Fibroblast of lung (primary cell): ENCODE data around the gene PDC. TPM values are rescaled to one million over a fixed set of nuclear protein-coding genes. Genes with fewer than 3 reads are reported as not detected.

Experiments used
- DNase-seq, 2 donors: peaks; one replicate each; pipeline versions ENCODE4 v3.0.0 to v3.0.0-alpha.2; 2010; ENCODE audit warnings: low read depth in 2 of 2
- H2AFZ ChIP-seq: 2 replicates; pipeline ENCODE4 v1.5.1; 2012; ENCODE audit warnings: low read length, control low read depth, inconsistent platforms
- H3K27ac ChIP-seq: 2 replicates; pipeline ENCODE4 v1.5.1; 2011; ENCODE audit warnings: low read length, control low read depth; ENCODE audit not compliant: insufficient read depth
- H3K27me3 ChIP-seq: 2 replicates; pipeline ENCODE4 v1.5.1; 2011; ENCODE audit warnings: mild to moderate bottlenecking, low read length; ENCODE audit not compliant: control insufficient read depth, insufficient read depth
- H3K36me3 ChIP-seq: 2 replicates; pipeline ENCODE4 v1.5.1; 2011; ENCODE audit warnings: low read length; ENCODE audit not compliant: control insufficient read depth, insufficient read depth
- H3K4me1 ChIP-seq: 2 replicates; pipeline ENCODE4 v1.5.1; 2011; ENCODE audit warnings: low read length; ENCODE audit not compliant: control insufficient read depth, insufficient read depth; ENCODE audit errors: extremely low read depth
- H3K4me2 ChIP-seq: 2 replicates; pipeline ENCODE4 v1.5.1; 2011; ENCODE audit warnings: low read length, control low read depth; ENCODE audit not compliant: insufficient read depth; ENCODE audit errors: extremely low read depth
- H3K4me3 ChIP-seq, 4 experiments: fragments of 200-600 bp in 1 of 4; sonication (generic) in 1 of 4; replicated peaks in 1 of 4; 2 replicates each; pipeline ENCODE4 v1.5.1; 2011 to 2016; ENCODE audit warnings: low read length in 4 of 4, low read depth in 3 of 4, mild to moderate bottlenecking in 3 of 4, control low read depth in 2 of 4, inconsistent platforms in 1 of 4, mixed read lengths in 1 of 4; ENCODE audit not compliant: insufficient read depth in 1 of 4; ENCODE audit errors: control extremely low read depth in 1 of 4
- H3K79me2 ChIP-seq: 2 replicates; pipeline ENCODE4 v1.5.1; 2012; ENCODE audit warnings: mild to moderate bottlenecking, low read length, inconsistent platforms; ENCODE audit not compliant: control insufficient read depth, insufficient read depth
- H3K9ac ChIP-seq: 2 replicates; pipeline ENCODE4 v1.5.1; 2011; ENCODE audit warnings: mild to moderate bottlenecking, low read length, control low read depth; ENCODE audit not compliant: insufficient read depth
- H3K9me3 ChIP-seq: 2 replicates; pipeline ENCODE4 v1.5.1; 2012; ENCODE audit warnings: low read depth, low read length; ENCODE audit not compliant: control insufficient read depth, insufficient read depth
- H4K20me1 ChIP-seq: 2 replicates; pipeline ENCODE4 v1.5.1; 2011; ENCODE audit warnings: low read length; ENCODE audit not compliant: control insufficient read depth, insufficient read depth; ENCODE audit errors: extremely low read depth
- CTCF ChIP-seq, 2 donors: IDR thresholded peaks in 1 of 2; conservative IDR thresholded peaks in 1 of 2; 1 replicate in 1 of 2; 2 replicates in 1 of 2; pipeline ENCODE4 v1.5.1; 2011 to 2012; ENCODE audit warnings: low read length in 2 of 2, control low read depth in 1 of 2, inconsistent platforms in 1 of 2, low read depth in 1 of 2, mild to moderate bottlenecking in 1 of 2
- EZH2 ChIP-seq: IDR thresholded peaks from 2 replicates; pipeline ENCODE4 v1.5.1; 2012; ENCODE audit warnings: low read length, control low read depth, mild to moderate bottlenecking; ENCODE audit errors: missing control alignments
- polyA plus RNA-seq, 2 donors: library from polyadenylated mRNA; depleted of rRNA in 1 of 2; stranded (reverse) in 1 of 2; unstranded in 1 of 2; fragments of >200 nt; gene quantifications; 2 replicates each; pipeline ENCODE4 v1.2.1, GENCODE V29; 2011 to 2012; ENCODE audit warnings: missing spikeins in 1 of 2
- total RNA-seq: library from RNA; depleted of rRNA; stranded (reverse); fragments of >200 nt; gene quantifications from 2 replicates; pipeline ENCODE4 v1.2.1, GENCODE V29; 2014

PDC gene
- total and polyA plus RNA-seq, 2 donors (not counting 1 experiment from before 2014, with no cell fraction given) = not detected

- Histone ChIP-seq H3K9me3 (no peaks in the 10 kb centered on the region), H3K4me2 (no peak overlapping the region), H3K27ac (no peak overlapping the region), H3K27me3 (no peaks in the 10 kb centered on the region), H3K79me2 (no peaks in the 10 kb centered on the region), H2AFZ (no peak overlapping the region), H3K4me3 (no peak overlapping the region), H3K9ac (no peak overlapping the region), H4K20me1 (no peaks in the 10 kb centered on the region), H3K4me1 (no peaks in the 10 kb centered on the region), H3K36me3 (no peaks in the 10 kb centered on the region)
- peak; percentile 5 to 90 for DNase-seq
- TF ChIP-seq CTCF (conservative IDR thresholded peaks at IDR 0.05 in 1 of 2, IDR thresholded peaks at IDR 0.05 in 1 of 2; ENCODE audit: low read depth in 1 of 2, low read length in 2 of 2) = no peak
- TF ChIP-seq EZH2 = no peak
Measured at GRCh38 chr1:186442651-186443375, 18.1 kb downstream of the PDC start.

- H3K4me1 ChIP-seq = no peaks in the 10 kb centered on the region
- H3K9ac ChIP-seq = no peak overlapping the region
- DNase-seq = peak in 1 of 2 donors; percentile 53
- H3K9me3 ChIP-seq = no peaks in the 10 kb centered on the region
- H3K27ac ChIP-seq = no peak overlapping the region
- no peaks in the 10 kb centered on the region for H3K27me3 ChIP-seq
- no peaks in the 10 kb centered on the region for H3K79me2 ChIP-seq
- no peak overlapping the region for H3K4me2 ChIP-seq
- no peak for TF ChIP-seq EZH2
- TF ChIP-seq CTCF (conservative IDR thresholded peaks at IDR 0.05 in 1 of 2, IDR thresholded peaks at IDR 0.05 in 1 of 2; ENCODE audit: low read depth in 1 of 2, low read length in 2 of 2) = no peak
- no peaks in the 10 kb centered on the region for H3K36me3 ChIP-seq
- no peak overlapping the region for H3K4me3 ChIP-seq
- H2AFZ ChIP-seq = no peak overlapping the region
- H4K20me1 ChIP-seq = no peaks in the 10 kb centered on the region
Measured at GRCh38 chr1:186440584-186440983, 20.3 kb downstream of the PDC start.

GRCh38 chr1:186438567-186438966 is 22.3 kb downstream of the PDC start:
- H3K27me3 ChIP-seq = no peaks in the 10 kb centered on the region
- no peak overlapping the region for H3K27ac ChIP-seq
- DNase-seq = no peak
- no peaks in the 10 kb centered on the region for H3K36me3 ChIP-seq
- H3K9ac ChIP-seq = no peak overlapping the region
- TF ChIP-seq EZH2 (no peak), CTCF (conservative IDR thresholded peaks at IDR 0.05 in 1 of 2, IDR thresholded peaks at IDR 0.05 in 1 of 2; ENCODE audit: low read depth in 1 of 2, low read length in 2 of 2) (no peak)
- H3K9me3 ChIP-seq = no peaks in the 10 kb centered on the region
- no peaks in the 10 kb centered on the region for H3K4me1 ChIP-seq
- no peak overlapping the region for H3K4me2 ChIP-seq
- no peaks in the 10 kb centered on the region for H3K79me2 ChIP-seq
- no peak overlapping the region for H3K4me3 ChIP-seq
- no peaks in the 10 kb centered on the region for H4K20me1 ChIP-seq
- H2AFZ ChIP-seq = no peak overlapping the region
